ENCODE measurements around the gene ARSG.

GRCh38 chr17:68314916-68315535 lies 23.7 kb downstream of the ARSG start:
- TF ChIP-seq CTCF (IDR thresholded peaks at IDR 0.05) (no peak), ZBTB33 (IDR thresholded peaks at IDR 0.05; ENCODE audit: borderline replicate concordance, low read depth) (no peak), REST (IDR thresholded peaks at IDR 0.05; ENCODE audit: low read depth, low read length) (no peak), NFIC (IDR thresholded peaks at IDR 0.05; ENCODE audit: borderline replicate concordance) (no peak), RFX5 (IDR thresholded peaks at IDR 0.05; ENCODE audit: low read length) (no peak), SMC3 (IDR thresholded peaks at IDR 0.05; ENCODE audit: low read depth, low read length) (no peak), RAD21 (IDR thresholded peaks at IDR 0.05; ENCODE audit: low read length) (no peak), MAX (IDR thresholded peaks at IDR 0.05; ENCODE audit: low read depth) (no peak), EP300 (IDR thresholded peaks at IDR 0.05; ENCODE audit: borderline replicate concordance in 1 of 2, low read depth in 1 of 2, low read length in 1 of 2) (no peak), MEF2A (IDR thresholded peaks at IDR 0.05; ENCODE audit: borderline replicate concordance, low read depth) (no peak), USF2 (IDR thresholded peaks at IDR 0.05; ENCODE audit: borderline replicate concordance, low read depth, low read length) (no peak), TAF1 (IDR thresholded peaks at IDR 0.05; ENCODE audit: borderline replicate concordance, low read depth, low read length) (no peak), FOXJ3 (CRISPR knock-in tag; IDR thresholded peaks at IDR 0.05) (no peak)

Data from SK-N-SH (cell line).